OCI-LY3 (cell line): ENCODE results near the gene ESYT2.

Experiments
- H2AFZ ChIP-seq: fragments of 200-600, 300-600 bp; shearing (Covaris generic); 2 replicates; pipeline ENCODE4 v1.6.0; 2014; ENCODE audit warnings: antibody characterized with exemption, low read depth, low read length
- H3K27ac ChIP-seq: fragments of 200-600, 300-600 bp; sonication (generic); 2 replicates; pipeline ENCODE4 v1.5.1; 2014; ENCODE audit warnings: mild to moderate bottlenecking, low read length, moderate library complexity, mixed read lengths
- H3K27me3 ChIP-seq: fragments of 200-600, 300-600 bp; sonication (generic); 2 replicates; pipeline ENCODE4 v1.6.1; 2014; ENCODE audit warnings: low read depth, low read length, mixed read lengths
- H3K36me3 ChIP-seq: fragments of 200-600, 300-600 bp; sonication (generic); replicated peaks from 2 replicates; pipeline ENCODE3; 2014; ENCODE audit warnings: low read depth, low read length, mixed read lengths
- H3K4me1 ChIP-seq: fragments of 300-600, 200-600 bp; sonication (generic); 2 replicates; pipeline ENCODE4 v1.6.1; 2014; ENCODE audit warnings: low read length, mixed read lengths
- H3K4me2 ChIP-seq: fragments of 200-600, 300-600 bp; sonication (generic); 2 replicates; pipeline ENCODE4 v1.6.1; 2014; ENCODE audit warnings: low read length, mixed read lengths
- H3K4me3 ChIP-seq: fragments of 300-600, 200-600 bp; sonication (generic); 2 replicates; pipeline ENCODE4 v1.5.1; 2014; ENCODE audit warnings: antibody characterized with exemption, mild to moderate bottlenecking, low read length, moderate library complexity
- H3K79me2 ChIP-seq: fragments of 300-600, 200-600 bp; shearing (Covaris generic); 2 replicates; pipeline ENCODE4 v1.6.1; 2014; ENCODE audit warnings: mild to moderate bottlenecking, low read length, mixed read lengths
- H3K9ac ChIP-seq: fragments of 300-600, 200-600 bp; shearing (Covaris generic); 2 replicates; pipeline ENCODE4 v1.6.0; 2014; ENCODE audit warnings: mild to moderate bottlenecking, low read length, moderate library complexity
- H3K9me3 ChIP-seq: fragments of 200-600, 300-600 bp; shearing (Covaris generic); 2 replicates; pipeline ENCODE4 v1.6.1; 2014; ENCODE audit warnings: low read length, mixed read lengths; ENCODE audit not compliant: insufficient read depth
- H4K20me1 ChIP-seq: fragments of 200-600, 300-600 bp; sonication (generic); 2 replicates; pipeline ENCODE4 v1.6.1; 2016; ENCODE audit warnings: low read length, mixed read lengths; ENCODE audit not compliant: insufficient read depth
- CTCF ChIP-seq: fragments of 200-600, 300-600 bp; sonication (generic); IDR thresholded peaks from 2 replicates; pipeline ENCODE4 v1.5.1; 2014; ENCODE audit warnings: antibody characterized with exemption, low read length, low read depth
- EZH2phosphoT487 ChIP-seq: fragments of 200-600 bp; shearing (Covaris generic); IDR thresholded peaks from 2 replicates; pipeline ENCODE4 v1.6.1; 2018; ENCODE audit warnings: antibody characterized with exemption, mixed run types, low read depth

ESYT2 gene

GRCh38 chr7:158687406-158687805 is 141.9 kb downstream of the ESYT2 start:
- Histone ChIP-seq H4K20me1 (no peaks in the 10 kb centered on the region), H3K4me1 (peaks cover 10% of the 10 kb centered on the region), H3K4me3 (no peak overlapping the region), H3K27ac (no peak overlapping the region), H3K4me2 (no peak overlapping the region), H2AFZ (no peak overlapping the region), H3K79me2 (no peaks in the 10 kb centered on the region), H3K27me3 (no peaks in the 10 kb centered on the region), H3K9ac (no peak overlapping the region), H3K9me3 (no peaks in the 10 kb centered on the region), H3K36me3 (peaks cover 60% of the 10 kb centered on the region)
- no peak for TF ChIP-seq CTCF
- TF ChIP-seq EZH2phosphoT487: no peak

- Histone ChIP-seq H3K9me3 (no peaks in the 10 kb centered on the region), H4K20me1 (no peaks in the 10 kb centered on the region), H3K27ac (no peak overlapping the region), H3K9ac (no peak overlapping the region), H3K4me3 (no peak overlapping the region), H3K36me3 (peaks cover 61% of the 10 kb centered on the region), H3K4me1 (peaks cover 10% of the 10 kb centered on the region), H2AFZ (no peak overlapping the region), H3K4me2 (no peak overlapping the region), H3K79me2 (no peaks in the 10 kb centered on the region), H3K27me3 (no peaks in the 10 kb centered on the region)
- TF ChIP-seq EZH2phosphoT487: no peak
- no peak for TF ChIP-seq CTCF
These were observed 143.6 kb downstream of the ESYT2 start for GRCh38 chr7:158685693-158686092.

GRCh38 chr7:158684329-158684728 is 145.0 kb downstream of the ESYT2 start:
- H3K4me2 ChIP-seq: peak overlapping the region; percentile 6; the same call in 1 of the 2 replicates
- H2AFZ ChIP-seq: no peak overlapping the region
- peaks cover 10% of the 10 kb centered on the region for H3K4me1 ChIP-seq
- no peaks in the 10 kb centered on the region for H3K27me3 ChIP-seq
- peak overlapping the region; percentile 5 for H3K27ac ChIP-seq
- no peaks in the 10 kb centered on the region for H4K20me1 ChIP-seq
- no peak overlapping the region for H3K9ac ChIP-seq
- peaks cover 64% of the 10 kb centered on the region for H3K36me3 ChIP-seq
- no peaks in the 10 kb centered on the region for H3K79me2 ChIP-seq
- no peaks in the 10 kb centered on the region for H3K9me3 ChIP-seq
- TF ChIP-seq EZH2phosphoT487: no peak
- TF ChIP-seq CTCF: no peak
- H3K4me3 ChIP-seq: no peak overlapping the region

GRCh38 chr7:158683541-158683940 is 145.8 kb downstream of the ESYT2 start:
- Histone ChIP-seq H3K4me2 (peak overlapping the region; percentile 6; the same call in 1 of the 2 replicates), H4K20me1 (no peaks in the 10 kb centered on the region), H3K4me1 (peaks cover 10% of the 10 kb centered on the region), H3K27ac (peak overlapping the region; percentile 5; the same call in 1 of the 2 replicates), H3K27me3 (no peaks in the 10 kb centered on the region), H3K79me2 (no peaks in the 10 kb centered on the region), H3K36me3 (peaks cover 65% of the 10 kb centered on the region), H3K9me3 (no peaks in the 10 kb centered on the region), H3K9ac (no peak overlapping the region), H2AFZ (no peak overlapping the region), H3K4me3 (no peak overlapping the region)
- TF ChIP-seq CTCF: no peak; the same call in 1 of the 2 replicates
- no peak for TF ChIP-seq EZH2phosphoT487
